ENCODE measurements around the gene NR1H2.
"Not testable (repeated sequence)": the region's sequence is repeated elsewhere in the genome, so short reads cannot be mapped to it uniquely, and the experiment has no call there.

The NR1H2 gene

GRCh38 chr19:50379602-50380001, 3.3 kb downstream of the NR1H2 start:
- no peak for DNase-seq

- no peak for DNase-seq
Observed at GRCh38 chr19:50380137-50380536, 3.9 kb downstream of the NR1H2 start.

- no peak for DNase-seq
Observed at GRCh38 chr19:50380751-50381151, 4.5 kb downstream of the NR1H2 start.

GRCh38 chr19:50381881-50382729, 5.8 kb downstream of the NR1H2 start:
- no peak for DNase-seq

- no peak for DNase-seq
Observed at GRCh38 chr19:50383001-50383851, 7.0 kb downstream of the NR1H2 start.

- peak; percentile 92 for DNase-seq
Observed at GRCh38 chr19:50383852-50384684, 7.8 kb downstream of the NR1H2 start, which contains the start of gene POLD1. TSS of gene POLD1 (plus strand) at chr19:50384347. CDS start at chr19:50398852, 14,505 bp downstream.

GRCh38 chr19:50384685-50385535, 8.7 kb downstream of the NR1H2 start:
- no peak for DNase-seq

- DNase-seq = no peak
Observed at GRCh38 chr19:50387176-50387867, 11.1 kb downstream of the NR1H2 start.

- no peak for DNase-seq
Observed at GRCh38 chr19:50387868-50388245, 11.6 kb downstream of the NR1H2 start.

GRCh38 chr19:50390295-50390694, 14.0 kb downstream of the NR1H2 start:
- not testable (repeated sequence) for DNase-seq

GRCh38 chr19:50390952-50391351, 14.7 kb downstream of the NR1H2 start:
- not testable (repeated sequence) for DNase-seq

GRCh38 chr19:50392759-50393158, 16.5 kb downstream of the NR1H2 start:
- DNase-seq = no peak

- no peak for DNase-seq
Observed at GRCh38 chr19:50393589-50393988, 17.3 kb downstream of the NR1H2 start.

- DNase-seq = no peak
Observed at GRCh38 chr19:50394017-50394416, 17.8 kb downstream of the NR1H2 start.

GRCh38 chr19:50398675-50399367, 22.6 kb downstream of the NR1H2 start:
- no peak for DNase-seq

GRCh38 chr19:50399368-50399745, 23.1 kb downstream of the NR1H2 start:
- no peak for DNase-seq

- no peak for DNase-seq
Observed at GRCh38 chr19:50401605-50402450, 25.6 kb downstream of the NR1H2 start.

GRCh38 chr19:50402544-50403301, 26.5 kb downstream of the NR1H2 start:
- no peak for DNase-seq

Data from NCI-H1417 treated with DMSO at 0.1 percent for 48 hours (cell line).